Esophagus muscularis mucosa (tissue), 4 donors: ENCODE data around the gene KPNA1. TPM values are rescaled to one million over a fixed set of nuclear protein-coding genes. Genes with fewer than 3 reads are reported as not detected.

Experiments used
- DNase-seq: peaks from one replicate; pipeline ENCODE4 v3.0.0-alpha.2; 2017; ENCODE audit errors: extremely low spot score
- H3K27ac ChIP-seq, 4 donors: fragments of 200-600 bp; sonication (generic); replicated peaks in 1 of 4; 1 replicate in 3 of 4; 2 replicates in 1 of 4; pipeline ENCODE4 v1.5.1; 2016 to 2019; ENCODE audit warnings: mild to moderate bottlenecking in 1 of 4
- H3K27me3 ChIP-seq, 4 donors: fragments of 200-600 bp; sonication (generic); one replicate each; pipeline versions ENCODE4 v1.5.1 to v1.6.0; 2016 to 2019
- H3K36me3 ChIP-seq, 4 donors: fragments of 200-600 bp; sonication (generic); one replicate each; pipeline ENCODE4 v1.5.1; 2016 to 2019
- H3K4me1 ChIP-seq, 4 donors: fragments of 200-600 bp; sonication (generic); one replicate each; pipeline ENCODE4 v1.5.1; 2016 to 2019
- H3K4me3 ChIP-seq, 4 donors: fragments of 200-600 bp; sonication (generic); 1 replicate in 2 of 4; 2 replicates in 2 of 4; pipeline ENCODE4 v1.5.1; 2016 to 2019; ENCODE audit warnings: mild to moderate bottlenecking in 4 of 4, moderate library complexity in 1 of 4
- H3K9me3 ChIP-seq, 4 donors: fragments of 200-600 bp; sonication (generic); 1 replicate in 3 of 4; 2 replicates in 1 of 4; pipeline ENCODE4 v1.5.1; 2016 to 2019
- CTCF ChIP-seq, 3 experiments: fragments of 200-600 bp in 2 of 3; fragments of 450-650 bp in 1 of 3; sonication (generic) in 2 of 3; IDR thresholded peaks; one replicate each; pipeline ENCODE4 v1.5.1; 2017 to 2019; ENCODE audit warnings: antibody characterized with exemption in 3 of 3, mild to moderate bottlenecking in 2 of 3, moderate library complexity in 1 of 3
- EP300 ChIP-seq: sonication (generic); formaldehyde crosslinking; IDR thresholded peaks from one replicate; pipeline ENCODE4 v1.6.1; 2017; ENCODE audit warnings: antibody characterized with exemption
- POLR2A ChIP-seq: fragments of 450-650 bp; IDR thresholded peaks from one replicate; pipeline ENCODE4 v1.6.1; 2017; ENCODE audit warnings: antibody characterized with exemption, moderate library complexity, mild to moderate bottlenecking, low read depth
- POLR2AphosphoS5 ChIP-seq, 2 donors: sonication (generic); formaldehyde crosslinking; IDR thresholded peaks; one replicate each; pipeline ENCODE4 v1.6.1; 2017; ENCODE audit warnings: antibody characterized with exemption in 2 of 2
- WGBS: methylation state at CpG from one replicate; pipeline ENCODE4 v1.1.5; 2018; 5-methylcytosine and 5-hydroxymethylcytosine counted together
- intact Hi-C: fragments of 100-400 bp; cut with DNase I; formaldehyde crosslinking; loops from one replicate; pipeline ENCODE4 v1.15.1; 2023
- total RNA-seq, 4 donors: library from RNA; depleted of rRNA; stranded (reverse); fragments of >200 nt; gene quantifications; one replicate each; pipeline versions ENCODE4 v1.1.0 to v1.2.1, GENCODE V29; 2016

The KPNA1 gene
- total RNA-seq, 4 donors from 2014 or later: 28.2 to 47.4 (median 45.3) TPM

GRCh38 chr3:122560680-122561079, 45.9 kb upstream of the KPNA1 start:
- intact Hi-C loops: loop anchor here (2.0 to 10.0 kb wide), 3 partner anchors 118 to 234 kb away; partner anchors contain the start of genes HSPBAP1 and SLC49A4
- peak overlapping the region in 1 of 4 donors; percentile 36 for H3K27ac ChIP-seq
- H3K27me3 ChIP-seq: no peaks in the 10 kb centered on the region
- DNase-seq: no peak
- H3K36me3 ChIP-seq: peaks cover 12 to 40% (median 35%) of the 10 kb centered on the region in 4 donors
- no peak overlapping the region for H3K4me3 ChIP-seq
- no peaks in the 10 kb centered on the region for H3K9me3 ChIP-seq
- H3K4me1 ChIP-seq: peaks cover 19 to 43% (median 34%) of the 10 kb centered on the region in 4 donors
- TF ChIP-seq EP300: no peak
- no peak for TF ChIP-seq POLR2A
- peak; percentile 58 to 64 (median 61) for TF ChIP-seq CTCF (IDR thresholded peaks at IDR 0.05)
- no peak for TF ChIP-seq POLR2AphosphoS5 (IDR thresholded peaks at IDR 0.05)
- WGBS: 92% methylated on average over 1 of the region's 1 CpG

- no peak for DNase-seq
- Histone ChIP-seq H3K36me3 (peaks cover 15 to 48% (median 43%) of the 10 kb centered on the region in 4 donors), H3K9me3 (no peaks in the 10 kb centered on the region), H3K4me1 (peaks cover 12 to 36% (median 28%) of the 10 kb centered on the region in 4 donors), H3K4me3 (no peak overlapping the region), H3K27ac (no peak overlapping the region), H3K27me3 (no peaks in the 10 kb centered on the region)
- WGBS: 80% methylated on average over 3 of the region's 3 CpGs
- no peak for TF ChIP-seq CTCF (IDR thresholded peaks at IDR 0.05)
- no peak for TF ChIP-seq POLR2A
- no peak for TF ChIP-seq EP300
- TF ChIP-seq POLR2AphosphoS5 (IDR thresholded peaks at IDR 0.05): no peak
- intact Hi-C loops: loop anchor here (2.0 to 10.0 kb wide), 3 partner anchors 119 to 235 kb away; partner anchors contain the start of genes HSPBAP1 and SLC49A4
These were observed 45.2 kb upstream of the KPNA1 start for GRCh38 chr3:122559906-122560305.

- intact Hi-C loops: no loop called here
These were observed 43.9 kb upstream of the KPNA1 start for GRCh38 chr3:122558605-122559004.

GRCh38 chr3:122557356-122557755, 42.6 kb upstream of the KPNA1 start:
- H3K4me3 ChIP-seq: no peak overlapping the region
- H3K4me1 ChIP-seq: peaks cover 0 to 24% (median 10%) of the 10 kb centered on the region in 4 donors
- H3K27me3 ChIP-seq: no peaks in the 10 kb centered on the region
- peaks cover 26 to 66% (median 56%) of the 10 kb centered on the region in 4 donors for H3K36me3 ChIP-seq
- no peak for DNase-seq
- intact Hi-C loops: no loop called here
- 76% methylated on average over 5 of the region's 5 CpGs for WGBS
- no peak for TF ChIP-seq POLR2A
- TF ChIP-seq CTCF (IDR thresholded peaks at IDR 0.05): no peak
- TF ChIP-seq POLR2AphosphoS5 (IDR thresholded peaks at IDR 0.05): no peak
- no peak for TF ChIP-seq EP300
- H3K27ac ChIP-seq: no peak overlapping the region
- H3K9me3 ChIP-seq: no peaks in the 10 kb centered on the region

More at GRCh38 chr3:122558605-122559004, 43.9 kb upstream of the KPNA1 start:
- Histone ChIP-seq H3K9me3 (no peaks in the 10 kb centered on the region), H3K36me3 (peaks cover 23 to 61% (median 52%) of the 10 kb centered on the region in 4 donors), H3K27ac (no peak overlapping the region), H3K4me1 (peaks cover 12 to 36% (median 23%) of the 10 kb centered on the region in 4 donors), H3K4me3 (no peak overlapping the region), H3K27me3 (no peaks in the 10 kb centered on the region)
- WGBS: 88% methylated on average over 6 of the region's 6 CpGs
- TF ChIP-seq POLR2AphosphoS5 (IDR thresholded peaks at IDR 0.05): no peak
- TF ChIP-seq POLR2A: no peak
- no peak for TF ChIP-seq CTCF (IDR thresholded peaks at IDR 0.05)
- no peak for TF ChIP-seq EP300
- no peak for DNase-seq
